DMS79 (cell line): ENCODE measurements around the gene NOS2.
A peak's percentile ranks its signal among the peaks of the same experiment; 100 is the strongest.
"Not testable (repeated sequence)": the region's sequence is repeated elsewhere in the genome, so short reads cannot be mapped to it uniquely, and the experiment has no call there.

Experiments used
- DNase-seq: peaks from one replicate; lab custom pipeline; 2025; lab: John Stamatoyannopoulos, UW

The NOS2 gene

GRCh38 chr17:27800522-27800921 lies at the start of gene NOS2:
TSS of gene NOS2 (minus strand) at chr17:27800529. CDS start at chr17:27798809, 1,720 bp downstream.
- no peak for DNase-seq

GRCh38 chr17:27849474-27850185 lies 49.3 kb upstream of the NOS2 start:
- DNase-seq: no peak

GRCh38 chr17:27848931-27849330 lies 48.6 kb upstream of the NOS2 start:
- DNase-seq: no peak

GRCh38 chr17:27846808-27847307 lies 46.5 kb upstream of the NOS2 start:
- DNase-seq: not testable (repeated sequence)

DNA sequence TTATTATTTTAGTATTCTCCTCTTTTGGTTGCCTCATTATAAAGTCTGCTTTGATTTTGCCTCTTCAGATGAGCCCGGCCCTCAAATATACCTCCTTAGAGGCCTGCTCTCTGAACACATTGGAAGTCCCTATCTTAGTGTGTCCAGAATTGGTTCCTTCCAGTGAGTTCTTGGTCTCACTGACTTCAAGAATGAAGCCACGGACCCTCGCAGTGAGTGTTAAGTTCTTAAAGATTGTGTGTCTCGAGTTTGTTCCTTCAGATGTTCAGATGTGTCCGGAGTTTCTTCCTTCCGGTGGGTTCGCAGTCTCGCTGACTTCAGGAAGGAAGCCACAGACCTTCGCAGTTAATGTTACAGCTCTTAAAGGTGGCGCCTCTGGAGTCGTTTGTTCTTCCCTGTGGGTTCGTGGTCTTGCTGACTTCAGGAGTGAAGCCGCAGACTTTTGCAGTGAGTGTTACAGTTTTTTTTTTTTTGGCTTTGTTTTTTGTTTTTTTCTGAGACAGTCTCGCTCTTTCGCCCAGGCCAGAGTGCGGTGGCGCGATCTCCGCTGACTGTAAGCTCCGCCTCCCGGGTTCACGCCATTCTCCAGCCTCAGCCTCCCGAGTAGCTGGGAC lies 45.8 kb upstream of the NOS2 start:
- DNase-seq: no peak

- no peak for DNase-seq
These were observed 45.1 kb upstream of the NOS2 start for GRCh38 chr17:27845264-27846041.

DNA sequence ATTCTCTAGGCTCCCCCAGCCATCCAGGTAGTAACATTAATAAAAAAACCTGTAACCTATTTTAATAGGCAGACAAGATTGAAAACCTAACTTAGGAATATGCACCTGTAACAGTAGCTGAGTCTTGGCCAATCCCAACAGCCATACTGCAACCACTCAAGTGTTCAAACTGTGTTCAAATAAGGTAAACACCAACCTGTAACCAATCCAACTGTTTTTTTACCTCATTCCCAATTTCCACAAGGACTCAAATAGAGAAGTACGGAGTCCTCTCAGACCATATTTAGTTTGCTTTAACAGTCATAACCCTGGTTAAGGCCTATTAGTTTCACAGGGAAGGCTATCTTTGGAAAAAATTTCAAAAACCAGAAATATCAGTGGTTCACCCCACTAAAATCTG lies 40.4 kb upstream of the NOS2 start:
- DNase-seq: no peak

DNA sequence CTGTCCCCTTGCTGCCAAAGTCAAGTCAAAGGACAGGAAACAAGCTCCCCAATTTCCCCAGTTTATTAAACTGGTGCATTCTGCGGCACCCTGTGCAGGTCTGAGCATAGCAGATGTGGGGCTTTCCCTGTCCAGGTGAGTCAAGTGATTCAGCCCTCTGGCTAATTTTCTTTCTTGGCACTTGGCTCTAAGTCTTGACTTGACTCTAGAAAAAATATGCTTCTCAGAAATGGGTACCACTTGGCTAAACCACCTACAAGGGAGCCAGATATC lies 40.0 kb upstream of the NOS2 start:
- not testable (repeated sequence) for DNase-seq

GRCh38 chr17:27839571-27840405 lies 39.5 kb upstream of the NOS2 start:
- peak; percentile 1 for DNase-seq

DNA sequence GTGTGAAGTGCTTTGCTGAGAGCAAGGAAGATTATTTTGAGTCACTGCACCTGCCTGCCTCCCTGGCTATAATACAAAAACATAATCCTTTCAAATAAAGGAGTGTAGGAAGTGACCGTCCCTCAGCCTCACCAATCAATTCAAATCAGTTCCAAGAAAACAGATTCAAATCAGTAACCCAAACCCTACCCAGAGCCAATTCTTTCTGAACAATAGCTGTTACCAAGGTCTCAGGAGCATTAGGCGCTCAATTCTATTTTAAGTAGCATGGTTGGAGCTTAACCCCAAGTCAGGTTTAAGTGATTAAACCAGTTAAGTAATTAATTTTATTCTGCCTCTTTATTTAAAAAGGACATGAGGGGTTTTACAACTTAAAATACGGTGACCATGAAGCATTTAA lies 38.3 kb upstream of the NOS2 start:
- not testable (repeated sequence) for DNase-seq

- DNase-seq: not testable (repeated sequence)
These were observed 37.4 kb upstream of the NOS2 start for GRCh38 chr17:27837769-27838168.

DNA sequence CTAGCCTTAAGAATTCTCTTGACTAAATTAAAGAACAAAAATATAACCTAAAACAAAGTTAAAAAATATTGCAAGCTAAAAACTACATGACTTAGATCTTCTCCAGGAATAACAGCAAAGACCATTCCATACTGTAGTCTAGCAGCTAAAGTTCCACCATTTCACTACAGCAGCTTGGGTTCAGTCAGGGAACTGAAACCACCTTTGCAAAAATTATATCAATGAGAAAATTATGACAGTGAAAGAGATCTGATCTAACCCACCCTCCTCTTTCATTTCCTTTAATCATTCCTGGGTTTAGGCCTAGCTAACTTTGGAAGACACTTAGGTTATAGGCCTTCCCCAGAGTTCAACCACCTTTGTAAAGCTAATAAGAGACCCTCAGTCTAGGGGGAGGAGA lies 36.3 kb upstream of the NOS2 start:
- DNase-seq: no peak

- DNase-seq: no peak
These were observed 34.2 kb upstream of the NOS2 start for GRCh38 chr17:27834571-27834970.

DNA sequence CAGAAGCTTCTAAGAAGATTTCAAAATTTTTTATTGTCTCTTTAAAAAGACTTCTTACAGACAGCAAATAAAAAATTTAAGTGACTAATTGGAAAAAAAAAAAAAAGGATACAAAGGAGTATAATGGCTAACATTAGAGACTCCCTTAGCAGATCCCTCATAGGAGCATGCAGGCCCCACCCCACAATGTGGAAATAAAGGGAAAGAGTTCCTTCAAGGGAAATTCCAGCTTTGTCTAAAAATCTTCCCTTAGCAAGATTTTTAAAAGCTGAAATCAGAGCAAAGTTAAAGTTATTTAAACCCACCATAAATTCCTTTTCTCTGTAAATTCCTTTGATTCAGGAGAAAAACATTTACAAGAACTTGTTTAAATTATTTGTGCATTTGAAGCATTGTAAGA lies 32.5 kb upstream of the NOS2 start:
- DNase-seq: no peak

GRCh38 chr17:27829888-27830287 lies 29.6 kb upstream of the NOS2 start:
- not testable (repeated sequence) for DNase-seq

DNA sequence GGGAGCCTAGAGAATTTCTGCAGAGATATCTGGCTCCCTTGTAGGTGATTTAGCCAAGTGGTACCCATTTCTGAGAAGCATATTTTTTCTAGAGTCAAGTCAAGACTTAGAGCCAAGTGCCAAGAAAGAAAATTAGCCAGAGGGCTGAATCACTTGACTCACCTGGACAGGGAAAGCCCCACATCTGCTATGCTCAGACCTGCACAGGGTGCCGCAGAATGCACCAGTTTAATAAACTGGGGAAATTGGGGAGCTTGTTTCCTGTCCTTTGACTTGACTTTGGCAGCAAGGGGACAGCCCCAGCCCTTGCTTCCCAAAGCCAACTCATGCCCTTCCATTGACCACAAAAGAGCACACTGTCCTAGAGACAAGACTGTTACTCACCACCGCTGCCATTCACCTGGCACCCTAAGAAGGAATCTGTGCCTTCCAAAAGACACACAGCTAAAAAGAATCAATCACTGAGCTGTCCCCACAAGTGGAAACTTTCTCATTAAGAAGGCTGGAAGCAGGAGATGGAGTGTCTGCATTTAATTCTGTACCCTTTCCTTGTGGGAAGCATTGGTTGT lies 28.9 kb upstream of the NOS2 start:
- not testable (repeated sequence) for DNase-seq

DNA sequence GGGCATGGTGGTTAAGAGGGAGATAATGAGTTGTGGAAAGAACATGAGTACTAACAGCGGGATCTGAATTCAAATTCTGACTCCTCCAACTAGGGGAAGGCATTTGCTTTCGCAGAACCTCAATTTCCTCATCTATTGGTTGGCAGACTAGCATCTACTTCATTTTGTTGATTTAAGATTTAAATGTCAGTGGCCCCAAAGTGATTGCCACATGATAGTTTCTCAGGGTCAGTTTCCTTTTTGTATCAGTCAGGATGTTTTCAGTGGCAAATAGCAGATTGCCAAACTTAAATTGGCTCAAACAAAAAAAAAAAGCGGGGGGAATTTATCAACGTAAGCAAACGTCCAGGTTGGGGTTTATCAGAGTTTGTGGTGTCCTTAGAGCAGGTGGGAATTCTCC lies 25.1 kb upstream of the NOS2 start:
- no peak for DNase-seq

- DNase-seq: no peak
These were observed 24.4 kb upstream of the NOS2 start for GRCh38 chr17:27824745-27825144.

- DNase-seq: no peak
These were observed 23.9 kb upstream of the NOS2 start for GRCh38 chr17:27824176-27824715.

DNA sequence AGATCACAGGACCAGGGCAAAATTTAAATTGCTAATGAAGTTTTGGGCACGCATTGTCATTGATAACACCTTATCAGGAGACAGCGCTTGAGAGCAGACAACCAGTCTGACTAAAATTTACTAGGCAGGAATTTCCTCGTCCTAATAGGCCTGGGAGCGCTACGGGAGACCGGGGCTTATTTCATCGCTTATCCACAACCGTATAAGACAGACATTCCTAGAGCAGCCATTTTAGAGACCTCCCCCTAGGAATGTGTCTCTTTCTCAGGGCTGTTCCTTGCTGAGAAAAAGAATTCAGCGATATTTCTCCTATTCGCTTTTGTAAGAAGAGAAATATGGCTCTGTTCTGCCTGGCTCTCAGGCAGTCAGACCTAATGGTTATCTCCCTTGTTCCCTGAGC lies 21.8 kb upstream of the NOS2 start:
- not testable (repeated sequence) for DNase-seq

GRCh38 chr17:27821318-27821717 lies 21.0 kb upstream of the NOS2 start:
- no peak for DNase-seq

GRCh38 chr17:27819145-27819544 lies 18.8 kb upstream of the NOS2 start:
- DNase-seq: no peak
